HG03460 (cell line): ENCODE data around the gene HOTAIR.

Source experiments
- ATAC-seq: cut with Tn5 transposase; IDR thresholded peaks from one replicate; pipeline ENCODE4 v1.9.1; 2021; ENCODE audit not compliant: unreplicated experiment

The HOTAIR gene

GRCh38 chr12:53974084-53975063 lies at the start of gene HOTAIR:
Gene HOTAIR, minus strand, starts transcription at chr12:53974954.
- no peak for ATAC-seq

GRCh38 chr12:54024127-54024526 lies 49.4 kb upstream of the HOTAIR start:
- ATAC-seq, result no peak

GRCh38 chr12:54022960-54023884 lies 48.5 kb upstream of the HOTAIR start:
- ATAC-seq, result no peak

- ATAC-seq, result no peak
Measured at GRCh38 chr12:54021432-54022013, 46.8 kb upstream of the HOTAIR start.

- no peak for ATAC-seq
Measured at GRCh38 chr12:54020591-54021405, 46.0 kb upstream of the HOTAIR start.

- ATAC-seq, result no peak
Measured at GRCh38 chr12:54019924-54020590, 45.3 kb upstream of the HOTAIR start.

- no peak for ATAC-seq
Measured at GRCh38 chr12:54019091-54019811, 44.5 kb upstream of the HOTAIR start.

GRCh38 chr12:54018468-54018984 lies 43.8 kb upstream of the HOTAIR start:
- ATAC-seq, result no peak

GRCh38 chr12:54017878-54018467 lies 43.2 kb upstream of the HOTAIR start:
- peak; percentile 63 for ATAC-seq

GRCh38 chr12:54017027-54017788 lies 42.5 kb upstream of the HOTAIR start:
- ATAC-seq, result peak; percentile 20

GRCh38 chr12:54016478-54016964 lies 41.8 kb upstream of the HOTAIR start:
- ATAC-seq, result no peak

- no peak for ATAC-seq
Measured at GRCh38 chr12:54016051-54016450, 41.3 kb upstream of the HOTAIR start.

- ATAC-seq, result no peak
Measured at GRCh38 chr12:54015018-54015931, 40.5 kb upstream of the HOTAIR start.

GRCh38 chr12:54014377-54015017 lies 39.7 kb upstream of the HOTAIR start:
- ATAC-seq, result no peak

- ATAC-seq, result no peak
Measured at GRCh38 chr12:54012631-54013409, 38.1 kb upstream of the HOTAIR start.
